ENCODE measurements around the gene CTDSP1.
A peak's percentile ranks its signal among the peaks of the same experiment; 100 is the strongest.

CTDSP1 gene

GRCh38 chr2:218383892-218384519, 15.7 kb upstream of the CTDSP1 start:
- DNase-seq, result no peak

- no peak for DNase-seq
Observed at GRCh38 chr2:218384975-218385374, 14.7 kb upstream of the CTDSP1 start.

GRCh38 chr2:218386505-218387368, 12.9 kb upstream of the CTDSP1 start:
- DNase-seq, result no peak

GRCh38 chr2:218387369-218388194, 12.1 kb upstream of the CTDSP1 start:
- DNase-seq, result no peak

- no peak for DNase-seq
Observed at GRCh38 chr2:218389333-218390150, 10.1 kb upstream of the CTDSP1 start.

- DNase-seq, result no peak
Observed at GRCh38 chr2:218391202-218391601, 8.5 kb upstream of the CTDSP1 start.

GRCh38 chr2:218392459-218392858, 7.2 kb upstream of the CTDSP1 start:
- DNase-seq, result no peak

- no peak for DNase-seq
Observed at GRCh38 chr2:218392891-218393462, 6.7 kb upstream of the CTDSP1 start.

- DNase-seq, result no peak
Observed at GRCh38 chr2:218393750-218394290, 5.8 kb upstream of the CTDSP1 start.

- no peak for DNase-seq
Observed at GRCh38 chr2:218394298-218395089, 5.2 kb upstream of the CTDSP1 start.

GRCh38 chr2:218395090-218395444, 4.6 kb upstream of the CTDSP1 start:
- no peak for DNase-seq

GRCh38 chr2:218395456-218395825, 4.2 kb upstream of the CTDSP1 start:
- no peak for DNase-seq

GRCh38 chr2:218395826-218396687, 3.6 kb upstream of the CTDSP1 start:
- DNase-seq, result peak; percentile 86 to 91

- DNase-seq, result peak; percentile 37 to 41
Observed at GRCh38 chr2:218396688-218397462, 2.8 kb upstream of the CTDSP1 start.

- no peak for DNase-seq
Observed at GRCh38 chr2:218397463-218397819, 2.2 kb upstream of the CTDSP1 start.

GRCh38 chr2:218397820-218398436, 1.7 kb upstream of the CTDSP1 start:
- DNase-seq, result peak; percentile 37

- DNase-seq, result peak; percentile 46 to 57
Observed at GRCh38 chr2:218398437-218399390, 954 bp upstream of the CTDSP1 start.

Data from stimulated activated CD4-positive, alpha-beta T cell treated with anti-CD3 and anti-CD28 coated beads, Interleukin-2, amount 100 ng/mL, for 48 hours (primary cell).